ENCODE measurements around the gene TMEM139.

TMEM139 gene

DNA sequence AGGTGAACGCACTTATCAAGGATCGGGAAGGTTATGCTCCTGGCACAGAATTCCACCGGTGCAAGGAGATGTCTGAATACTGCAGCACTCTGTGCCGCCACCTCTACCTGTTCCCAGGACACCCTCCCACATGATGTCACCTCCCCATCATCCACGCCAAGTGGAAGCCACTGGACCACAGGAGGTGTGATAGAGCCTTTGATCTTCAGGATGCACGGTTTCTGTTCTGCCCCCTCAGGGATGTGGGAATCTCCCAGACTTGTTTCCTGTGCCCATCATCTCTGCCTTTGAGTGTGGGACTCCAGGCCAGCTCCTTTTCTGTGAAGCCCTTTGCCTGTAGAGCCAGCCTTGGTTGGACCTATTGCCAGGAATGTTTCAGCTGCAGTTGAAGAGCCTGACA lies 20.2 kb downstream of the TMEM139 start:
- TF ChIP-seq, protein P1, sequence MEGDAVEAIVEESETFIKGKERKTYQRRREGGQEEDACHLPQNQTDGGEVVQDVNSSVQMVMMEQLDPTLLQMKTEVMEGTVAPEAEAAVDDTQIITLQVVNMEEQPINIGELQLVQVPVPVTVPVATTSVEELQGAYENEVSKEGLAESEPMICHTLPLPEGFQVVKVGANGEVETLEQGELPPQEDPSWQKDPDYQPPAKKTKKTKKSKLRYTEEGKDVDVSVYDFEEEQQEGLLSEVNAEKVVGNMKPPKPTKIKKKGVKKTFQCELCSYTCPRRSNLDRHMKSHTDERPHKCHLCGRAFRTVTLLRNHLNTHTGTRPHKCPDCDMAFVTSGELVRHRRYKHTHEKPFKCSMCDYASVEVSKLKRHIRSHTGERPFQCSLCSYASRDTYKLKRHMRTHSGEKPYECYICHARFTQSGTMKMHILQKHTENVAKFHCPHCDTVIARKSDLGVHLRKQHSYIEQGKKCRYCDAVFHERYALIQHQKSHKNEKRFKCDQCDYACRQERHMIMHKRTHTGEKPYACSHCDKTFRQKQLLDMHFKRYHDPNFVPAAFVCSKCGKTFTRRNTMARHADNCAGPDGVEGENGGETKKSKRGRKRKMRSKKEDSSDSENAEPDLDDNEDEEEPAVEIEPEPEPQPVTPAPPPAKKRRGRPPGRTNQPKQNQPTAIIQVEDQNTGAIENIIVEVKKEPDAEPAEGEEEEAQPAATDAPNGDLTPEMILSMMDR (IDR thresholded peaks at IDR 0.05; ENCODE audit: low read depth, low read length) = no peak
- DNase-seq (ENCODE audit: low read depth, low spot score) = no peak
- H3K4me3 ChIP-seq (ENCODE audit: low read depth, low read length) = no peak overlapping the region
- in situ Hi-C loops (cut with HindIII; ENCODE audit: low sequenced_read_pairs) = no loop called here

DNA sequence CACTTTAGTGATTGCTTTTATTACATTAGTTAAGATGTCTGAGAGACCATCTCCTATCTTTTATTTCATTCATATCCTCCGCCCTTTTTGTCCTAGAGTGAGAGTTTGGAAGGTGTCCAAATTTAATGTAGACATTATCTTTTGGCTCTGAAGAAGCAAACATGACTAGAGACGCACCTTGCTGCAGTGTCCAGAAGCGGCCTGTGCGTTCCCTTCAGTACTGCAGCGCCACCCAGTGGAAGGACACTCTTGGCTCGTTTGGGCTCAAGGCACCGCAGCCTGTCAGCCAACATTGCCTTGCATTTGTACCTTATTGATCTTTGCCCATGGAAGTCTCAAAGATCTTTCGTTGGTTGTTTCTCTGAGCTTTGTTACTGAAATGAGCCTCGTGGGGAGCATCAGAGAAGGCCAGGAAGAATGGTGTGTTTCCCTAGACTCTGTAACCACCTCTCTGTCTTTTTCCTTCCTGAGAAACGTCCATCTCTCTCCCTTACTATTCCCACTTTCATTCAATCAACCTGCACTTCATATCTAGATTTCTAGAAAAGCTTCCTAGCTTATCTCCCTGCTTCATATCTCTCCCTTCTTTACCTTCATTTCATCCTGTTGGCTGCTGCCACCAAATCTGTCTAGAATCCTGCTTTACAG lies 20.8 kb downstream of the TMEM139 start:
- in situ Hi-C loops (cut with HindIII; ENCODE audit: low sequenced_read_pairs) = no loop called here
- DNase-seq (ENCODE audit: low read depth, low spot score) = peak; percentile 26
- TF ChIP-seq, protein P1 (IDR thresholded peaks at IDR 0.05; ENCODE audit: low read depth, low read length) = peak; percentile 78
- no peak overlapping the region for H3K4me3 ChIP-seq (ENCODE audit: low read depth, low read length)

DNA sequence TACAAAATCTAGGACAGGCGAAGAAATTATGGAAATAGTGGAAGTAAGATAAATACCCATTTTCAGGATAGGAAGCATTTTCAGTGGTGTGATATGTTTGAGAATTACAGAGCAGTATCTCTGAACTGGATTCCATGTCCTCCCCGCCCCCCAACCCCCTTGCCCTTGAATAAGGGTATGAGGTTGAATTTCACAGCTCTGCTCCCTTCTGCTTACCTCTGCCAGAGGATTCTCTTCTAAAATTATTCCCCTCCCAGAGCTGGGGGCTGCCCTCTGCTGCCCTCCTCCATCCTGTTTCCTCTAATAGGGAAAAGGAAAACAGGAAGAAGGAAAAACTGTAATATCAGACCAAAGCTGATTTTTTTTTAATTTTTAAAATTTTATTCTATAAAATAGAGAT lies 23.9 kb downstream of the TMEM139 start:
- no peak for DNase-seq (ENCODE audit: low read depth, low spot score)
- TF ChIP-seq, protein P1 (IDR thresholded peaks at IDR 0.05; ENCODE audit: low read depth, low read length) = no peak
- in situ Hi-C loops (cut with HindIII; ENCODE audit: low sequenced_read_pairs) = no loop called here
- no peak overlapping the region for H3K4me3 ChIP-seq (ENCODE audit: low read depth, low read length)

DNA sequence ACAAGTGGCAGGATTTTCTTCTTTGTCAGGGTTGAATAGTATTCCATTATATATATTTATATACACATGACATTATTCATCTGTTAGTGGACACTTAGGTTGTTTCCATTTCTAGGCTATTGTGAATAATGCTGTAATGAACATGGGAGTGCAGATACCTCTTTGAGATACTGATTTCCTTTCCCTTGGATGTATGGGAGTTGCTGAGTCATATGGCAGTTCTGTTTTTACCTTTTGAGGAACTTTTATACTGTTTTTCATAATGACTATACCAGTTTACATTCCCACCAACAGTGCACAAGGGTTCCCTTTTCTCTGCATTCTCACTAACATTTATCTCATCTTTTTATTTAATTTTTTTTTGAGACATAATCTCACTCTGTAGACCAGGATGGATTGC lies 29.4 kb downstream of the TMEM139 start:
- in situ Hi-C loops (cut with HindIII; ENCODE audit: low sequenced_read_pairs) = no loop called here
- no peak overlapping the region for H3K4me3 ChIP-seq (ENCODE audit: low read depth, low read length)
- no peak for DNase-seq (ENCODE audit: low read depth, low spot score)
- TF ChIP-seq, protein P1 (IDR thresholded peaks at IDR 0.05; ENCODE audit: low read depth, low read length) = no peak

DNA sequence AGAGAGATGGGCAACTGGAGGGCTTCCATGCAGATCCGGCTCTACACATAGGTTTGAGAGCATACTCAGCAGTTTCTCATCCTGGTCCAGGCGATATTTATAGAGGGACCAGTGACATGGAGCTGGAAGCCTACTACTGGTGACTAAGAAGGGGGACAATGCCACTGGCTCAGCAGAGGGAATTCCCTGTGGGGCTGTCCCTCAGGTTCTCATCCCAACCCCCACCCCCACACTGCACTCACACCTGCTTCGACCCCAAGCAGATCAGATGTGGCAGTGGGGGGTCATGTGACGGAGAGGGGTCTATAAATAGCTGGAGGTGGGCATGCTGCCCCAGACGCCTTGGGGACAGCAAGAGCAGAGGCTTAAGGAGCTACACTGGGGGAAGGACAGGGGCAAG lies 31.0 kb downstream of the TMEM139 start, which contains the start of gene CLCN1:
CLCN1 (plus strand) TSS at position 336 of the 400 bp plus-strand sequence. CDS start 102 bp downstream, outside the sequence.
- TF ChIP-seq, protein P1 (IDR thresholded peaks at IDR 0.05; ENCODE audit: low read depth, low read length) = no peak
- in situ Hi-C loops (cut with HindIII; ENCODE audit: low sequenced_read_pairs) = no loop called here
- no peak within 1 kb of the TSS for H3K4me3 ChIP-seq (ENCODE audit: low read depth, low read length)
- no peak for DNase-seq (ENCODE audit: low read depth, low spot score)

DNA sequence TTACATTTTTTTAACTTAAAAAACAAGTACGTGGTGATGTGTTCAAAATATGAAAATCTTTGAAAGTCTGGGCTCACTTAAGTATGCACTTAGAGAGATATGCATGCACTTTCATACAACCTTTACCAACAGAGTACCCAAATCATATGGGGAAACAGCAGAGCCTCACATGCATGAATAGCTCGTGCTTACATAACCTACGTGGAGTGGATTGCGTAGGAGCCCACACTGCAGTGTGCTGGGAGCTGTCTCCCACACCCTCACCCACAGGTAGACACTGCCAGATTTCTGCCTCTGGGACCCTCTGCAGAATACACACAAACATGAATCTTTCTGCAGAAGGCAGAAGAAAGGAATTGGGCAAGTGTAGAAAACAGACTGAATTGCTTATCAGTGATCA lies 31.7 kb downstream of the TMEM139 start:
- H3K4me3 ChIP-seq (ENCODE audit: low read depth, low read length) = no peak overlapping the region
- DNase-seq (ENCODE audit: low read depth, low spot score) = no peak
- in situ Hi-C loops (cut with HindIII; ENCODE audit: low sequenced_read_pairs) = no loop called here
- TF ChIP-seq, protein P1 (IDR thresholded peaks at IDR 0.05; ENCODE audit: low read depth, low read length) = no peak

Measured in astrocyte of the spinal cord (primary cell).